ENCODE data around the gene CDHR1. TPM values are rescaled to one million over a fixed set of nuclear protein-coding genes. Genes with fewer than 3 reads are reported as not detected.

Gene CDHR1
- total and polyA plus RNA-seq, 2 experiments from 2014 or later, result 3.2 to 6.6 TPM

DNA sequence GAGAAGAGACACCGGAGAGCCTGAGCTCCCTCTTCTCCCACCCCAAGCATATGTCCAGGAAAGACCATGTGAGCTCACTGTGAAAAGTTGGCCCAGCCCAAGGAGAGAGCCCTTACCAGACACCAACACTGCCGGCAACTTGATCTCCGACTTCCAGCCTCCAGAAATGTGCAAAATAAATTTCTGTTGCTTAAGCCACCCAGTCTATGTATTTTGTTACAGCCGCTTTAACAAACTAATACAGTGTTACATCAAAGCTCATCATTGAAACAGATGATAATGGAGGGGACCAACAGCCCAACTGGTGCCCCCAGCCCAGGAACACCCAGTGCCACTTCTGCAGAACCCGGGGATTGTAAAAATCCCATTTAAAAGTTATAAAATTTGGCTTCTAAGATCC, 69.4 kb downstream of the CDHR1 start:
- TF ChIP-seq, protein P1, sequence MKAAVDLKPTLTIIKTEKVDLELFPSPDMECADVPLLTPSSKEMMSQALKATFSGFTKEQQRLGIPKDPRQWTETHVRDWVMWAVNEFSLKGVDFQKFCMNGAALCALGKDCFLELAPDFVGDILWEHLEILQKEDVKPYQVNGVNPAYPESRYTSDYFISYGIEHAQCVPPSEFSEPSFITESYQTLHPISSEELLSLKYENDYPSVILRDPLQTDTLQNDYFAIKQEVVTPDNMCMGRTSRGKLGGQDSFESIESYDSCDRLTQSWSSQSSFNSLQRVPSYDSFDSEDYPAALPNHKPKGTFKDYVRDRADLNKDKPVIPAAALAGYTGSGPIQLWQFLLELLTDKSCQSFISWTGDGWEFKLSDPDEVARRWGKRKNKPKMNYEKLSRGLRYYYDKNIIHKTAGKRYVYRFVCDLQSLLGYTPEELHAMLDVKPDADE (IDR thresholded peaks at IDR 0.05), result no peak
- TF ChIP-seq POLR2AphosphoS5 (IDR thresholded peaks at IDR 0.05; ENCODE audit: low read depth), result no peak
- TF ChIP-seq CREB1 (CRISPR knock-in tag; IDR thresholded peaks at IDR 0.05; ENCODE audit: low read depth), result no peak
- no peak for TF ChIP-seq EZH2 (IDR thresholded peaks at IDR 0.05; ENCODE audit: low read depth, unreplicated experiment)
- TF ChIP-seq JUNB (IDR thresholded peaks at IDR 0.05; ENCODE audit: unreplicated experiment), result no peak
- peaks cover 9% of the 10 kb centered on the region for H3K4me1 Mint-ChIP-seq
- Histone ChIP-seq H2AFZ (no peak overlapping the region), H3K27ac (ENCODE audit: low read depth) (no peak overlapping the region), H4K20me1 (replicated peaks; ENCODE audit: insufficient read depth) (no peaks in the 10 kb centered on the region), H3K4me1 (ENCODE audit: insufficient read depth) (peaks cover 3% of the 10 kb centered on the region; the same call in 1 of the 2 replicates), H3K27me3 (ENCODE audit: insufficient read depth) (no peaks in the 10 kb centered on the region), H3K9me2 (ENCODE audit: insufficient read depth) (no peaks in the 10 kb centered on the region), H3K4me2 (no peak overlapping the region), H3K4me3 (no peak overlapping the region), H3K36me3 (ENCODE audit: insufficient read depth) (no peaks in the 10 kb centered on the region), H3K79me2 (replicated peaks; ENCODE audit: insufficient read depth) (no peaks in the 10 kb centered on the region), H3F3A (replicated peaks; ENCODE audit: low read depth) (no peaks in the 10 kb centered on the region)
- H3K4me3 Mint-ChIP-seq, result no peak overlapping the region
- H3K36me3 Mint-ChIP-seq (ENCODE audit: low read depth), result no peaks in the 10 kb centered on the region
- DNase-seq (ENCODE audit: low spot score), result no peak
- H3K27me3 Mint-ChIP-seq (ENCODE audit: insufficient read depth, low read depth, poor library complexity), result peaks cover 3% of the 10 kb centered on the region
- no peaks in the 10 kb centered on the region; the same call in 2 of the 3 replicates for H3K9me3 Mint-ChIP-seq
- no peak for ATAC-seq
- no peak overlapping the region for H3K27ac Mint-ChIP-seq

DNA sequence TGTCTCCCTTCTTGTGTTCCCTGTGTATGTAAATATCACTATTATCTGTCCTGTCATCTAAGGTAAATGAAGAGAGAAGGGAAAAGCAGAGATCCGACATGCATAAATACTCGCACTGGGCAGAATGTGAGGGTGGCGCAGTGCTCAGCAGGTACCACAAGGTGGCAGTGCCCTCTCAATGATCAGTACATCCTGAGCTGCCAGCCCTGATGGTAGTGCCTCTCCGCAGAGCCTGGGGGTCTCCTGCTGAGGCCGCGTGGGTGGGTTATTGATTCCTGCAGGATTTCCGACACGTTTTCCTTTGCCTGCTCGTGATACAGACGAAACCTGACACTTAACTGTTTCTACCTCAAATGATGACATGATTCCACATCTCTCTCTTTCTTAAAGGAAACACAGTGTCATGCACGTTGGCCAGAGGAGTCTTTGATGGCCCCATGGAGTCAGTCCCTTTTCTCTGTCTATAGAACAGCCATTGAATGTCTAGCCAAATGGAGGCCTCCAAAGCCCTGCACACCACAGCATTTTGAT, 70.3 kb downstream of the CDHR1 start:
- peak overlapping the region; percentile 59; the same call in 1 of the 2 replicates for H3K4me2 ChIP-seq
- TF ChIP-seq ZNF331 (CRISPR knock-in tag; IDR thresholded peaks at IDR 0.05; ENCODE audit: low read depth), result no peak
- TF ChIP-seq, protein P2, sequence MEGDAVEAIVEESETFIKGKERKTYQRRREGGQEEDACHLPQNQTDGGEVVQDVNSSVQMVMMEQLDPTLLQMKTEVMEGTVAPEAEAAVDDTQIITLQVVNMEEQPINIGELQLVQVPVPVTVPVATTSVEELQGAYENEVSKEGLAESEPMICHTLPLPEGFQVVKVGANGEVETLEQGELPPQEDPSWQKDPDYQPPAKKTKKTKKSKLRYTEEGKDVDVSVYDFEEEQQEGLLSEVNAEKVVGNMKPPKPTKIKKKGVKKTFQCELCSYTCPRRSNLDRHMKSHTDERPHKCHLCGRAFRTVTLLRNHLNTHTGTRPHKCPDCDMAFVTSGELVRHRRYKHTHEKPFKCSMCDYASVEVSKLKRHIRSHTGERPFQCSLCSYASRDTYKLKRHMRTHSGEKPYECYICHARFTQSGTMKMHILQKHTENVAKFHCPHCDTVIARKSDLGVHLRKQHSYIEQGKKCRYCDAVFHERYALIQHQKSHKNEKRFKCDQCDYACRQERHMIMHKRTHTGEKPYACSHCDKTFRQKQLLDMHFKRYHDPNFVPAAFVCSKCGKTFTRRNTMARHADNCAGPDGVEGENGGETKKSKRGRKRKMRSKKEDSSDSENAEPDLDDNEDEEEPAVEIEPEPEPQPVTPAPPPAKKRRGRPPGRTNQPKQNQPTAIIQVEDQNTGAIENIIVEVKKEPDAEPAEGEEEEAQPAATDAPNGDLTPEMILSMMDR (conservative IDR thresholded peaks at IDR 0.05; ENCODE audit: low read depth in 2 of 2), result peak; percentile 87 to 99
- peak; percentile 96 for ATAC-seq

DNA sequence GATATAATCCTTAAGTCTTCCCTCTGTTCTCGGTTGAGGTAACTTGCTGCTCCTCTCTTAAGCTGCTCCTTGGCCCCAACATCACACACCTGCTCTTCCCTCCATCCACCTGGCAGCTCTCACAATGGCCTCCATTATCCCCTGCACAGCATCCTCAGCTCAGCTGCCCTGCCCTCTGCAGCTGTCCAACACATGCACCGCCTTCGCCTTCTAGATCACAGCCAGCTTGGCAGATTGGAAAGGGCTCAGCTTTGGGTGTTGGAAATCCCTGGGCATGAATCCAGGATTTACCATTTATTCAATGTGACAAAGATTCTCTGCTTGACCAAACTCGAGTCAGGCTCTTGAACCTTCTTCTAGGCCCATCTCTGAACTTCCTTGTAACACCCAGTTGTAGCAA, 71.1 kb downstream of the CDHR1 start:
- peaks cover 9% of the 10 kb centered on the region for H3K4me1 Mint-ChIP-seq
- Histone ChIP-seq H3K27me3 (ENCODE audit: insufficient read depth) (no peaks in the 10 kb centered on the region), H4K20me1 (replicated peaks; ENCODE audit: insufficient read depth) (no peaks in the 10 kb centered on the region), H2AFZ (no peak overlapping the region), H3K9me2 (ENCODE audit: insufficient read depth) (no peaks in the 10 kb centered on the region), H3K4me1 (ENCODE audit: insufficient read depth) (peaks cover 3% of the 10 kb centered on the region; the same call in 1 of the 2 replicates), H3K27ac (ENCODE audit: low read depth) (no peak overlapping the region), H3K4me2 (no peak overlapping the region), H3F3A (replicated peaks; ENCODE audit: low read depth) (no peaks in the 10 kb centered on the region), H3K36me3 (ENCODE audit: insufficient read depth) (no peaks in the 10 kb centered on the region), H3K4me3 (no peak overlapping the region), H3K79me2 (replicated peaks; ENCODE audit: insufficient read depth) (no peaks in the 10 kb centered on the region)
- no peak overlapping the region for H3K4me3 Mint-ChIP-seq
- ATAC-seq, result no peak
- no peaks in the 10 kb centered on the region; the same call in 2 of the 3 replicates for H3K9me3 Mint-ChIP-seq
- H3K27me3 Mint-ChIP-seq (ENCODE audit: insufficient read depth, low read depth, poor library complexity), result peaks cover 3% of the 10 kb centered on the region
- no peak overlapping the region for H3K27ac Mint-ChIP-seq
- H3K36me3 Mint-ChIP-seq (ENCODE audit: low read depth), result no peaks in the 10 kb centered on the region
- no peak for DNase-seq (ENCODE audit: low spot score)
- TF ChIP-seq, protein P3, sequence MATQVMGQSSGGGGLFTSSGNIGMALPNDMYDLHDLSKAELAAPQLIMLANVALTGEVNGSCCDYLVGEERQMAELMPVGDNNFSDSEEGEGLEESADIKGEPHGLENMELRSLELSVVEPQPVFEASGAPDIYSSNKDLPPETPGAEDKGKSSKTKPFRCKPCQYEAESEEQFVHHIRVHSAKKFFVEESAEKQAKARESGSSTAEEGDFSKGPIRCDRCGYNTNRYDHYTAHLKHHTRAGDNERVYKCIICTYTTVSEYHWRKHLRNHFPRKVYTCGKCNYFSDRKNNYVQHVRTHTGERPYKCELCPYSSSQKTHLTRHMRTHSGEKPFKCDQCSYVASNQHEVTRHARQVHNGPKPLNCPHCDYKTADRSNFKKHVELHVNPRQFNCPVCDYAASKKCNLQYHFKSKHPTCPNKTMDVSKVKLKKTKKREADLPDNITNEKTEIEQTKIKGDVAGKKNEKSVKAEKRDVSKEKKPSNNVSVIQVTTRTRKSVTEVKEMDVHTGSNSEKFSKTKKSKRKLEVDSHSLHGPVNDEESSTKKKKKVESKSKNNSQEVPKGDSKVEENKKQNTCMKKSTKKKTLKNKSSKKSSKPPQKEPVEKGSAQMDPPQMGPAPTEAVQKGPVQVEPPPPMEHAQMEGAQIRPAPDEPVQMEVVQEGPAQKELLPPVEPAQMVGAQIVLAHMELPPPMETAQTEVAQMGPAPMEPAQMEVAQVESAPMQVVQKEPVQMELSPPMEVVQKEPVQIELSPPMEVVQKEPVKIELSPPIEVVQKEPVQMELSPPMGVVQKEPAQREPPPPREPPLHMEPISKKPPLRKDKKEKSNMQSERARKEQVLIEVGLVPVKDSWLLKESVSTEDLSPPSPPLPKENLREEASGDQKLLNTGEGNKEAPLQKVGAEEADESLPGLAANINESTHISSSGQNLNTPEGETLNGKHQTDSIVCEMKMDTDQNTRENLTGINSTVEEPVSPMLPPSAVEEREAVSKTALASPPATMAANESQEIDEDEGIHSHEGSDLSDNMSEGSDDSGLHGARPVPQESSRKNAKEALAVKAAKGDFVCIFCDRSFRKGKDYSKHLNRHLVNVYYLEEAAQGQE (IDR thresholded peaks at IDR 0.05; ENCODE audit: unreplicated experiment), result no peak
- TF ChIP-seq, protein P2 (conservative IDR thresholded peaks at IDR 0.05; ENCODE audit: low read depth in 2 of 2), result no peak
- TF ChIP-seq, protein P1 (IDR thresholded peaks at IDR 0.05), result no peak
- TF ChIP-seq POLR2AphosphoS5 (IDR thresholded peaks at IDR 0.05; ENCODE audit: low read depth), result no peak

More for the DNA sequence above, 70.3 kb downstream of the CDHR1 start:
- peaks cover 9% of the 10 kb centered on the region for H3K4me1 Mint-ChIP-seq
- no peaks in the 10 kb centered on the region for H4K20me1 ChIP-seq (replicated peaks; ENCODE audit: insufficient read depth)
- no peak overlapping the region for H3K27ac Mint-ChIP-seq
- DNase-seq (ENCODE audit: low spot score), result peak; percentile 87
- no peaks in the 10 kb centered on the region for H3K9me2 ChIP-seq (ENCODE audit: insufficient read depth)
- H3K36me3 ChIP-seq (ENCODE audit: insufficient read depth), result no peaks in the 10 kb centered on the region
- no peak overlapping the region for H3K4me3 ChIP-seq
- H3K4me1 ChIP-seq (ENCODE audit: insufficient read depth), result peaks cover 3% of the 10 kb centered on the region; the same call in 1 of the 2 replicates
- peaks cover 3% of the 10 kb centered on the region for H3K27me3 Mint-ChIP-seq (ENCODE audit: insufficient read depth, low read depth, poor library complexity)
- H3F3A ChIP-seq (replicated peaks; ENCODE audit: low read depth), result no peaks in the 10 kb centered on the region
- H3K27ac ChIP-seq (ENCODE audit: low read depth), result no peak overlapping the region
- H3K36me3 Mint-ChIP-seq (ENCODE audit: low read depth), result no peaks in the 10 kb centered on the region
- H2AFZ ChIP-seq, result no peak overlapping the region
- H3K27me3 ChIP-seq (ENCODE audit: insufficient read depth), result no peaks in the 10 kb centered on the region
- H3K79me2 ChIP-seq (replicated peaks; ENCODE audit: insufficient read depth), result no peaks in the 10 kb centered on the region
- H3K4me3 Mint-ChIP-seq, result no peak overlapping the region
- no peaks in the 10 kb centered on the region; the same call in 2 of the 3 replicates for H3K9me3 Mint-ChIP-seq

Measured in GM23338 (cell line).